HG03039 (cell line): ENCODE measurements around the gene FCF1.

Source experiments
- ATAC-seq: cut with Tn5 transposase; IDR thresholded peaks from one replicate; pipeline ENCODE4 v1.9.1; 2021; ENCODE audit warnings: mild to moderate bottlenecking, moderate library complexity; ENCODE audit not compliant: unreplicated experiment

Gene FCF1

GRCh38 chr14:74763803-74764531 is 51.0 kb downstream of the FCF1 start:
- no peak for ATAC-seq

GRCh38 chr14:74765721-74766120 is 52.8 kb downstream of the FCF1 start:
- no peak for ATAC-seq

- ATAC-seq: no peak
Observed at GRCh38 chr14:74771399-74771798, 58.5 kb downstream of the FCF1 start.

- ATAC-seq: no peak
Observed at GRCh38 chr14:74784634-74785033, 71.7 kb downstream of the FCF1 start.

GRCh38 chr14:74785056-74785613 is 72.2 kb downstream of the FCF1 start:
- ATAC-seq: no peak

- no peak for ATAC-seq
Observed at GRCh38 chr14:74786796-74787315, 73.9 kb downstream of the FCF1 start.
